Adrenal gland (tissue), 5 donors: Measurements from ENCODE around the gene LEKR1.

Source experiments
- POLR2A ChIP-seq, 2 donors: fragments of 450-650 bp; IDR thresholded peaks; one replicate each; pipeline ENCODE4 v1.6.1; 2017; ENCODE audit warnings: antibody characterized with exemption in 2 of 2, mild to moderate bottlenecking in 2 of 2, moderate library complexity in 1 of 2
- TF ChIP-seq, protein P1 (sequence below), 6 experiments: fragments of 450-650 bp in 4 of 6; fragments of 200-600 bp in 2 of 6; sonication (generic) in 1 of 6; IDR thresholded peaks; 1 replicate in 5 of 6; 2 replicates in 1 of 6; pipeline versions ENCODE4 v1.5.1 to v1.8.0; 2016 to 2021; ENCODE audit warnings: antibody characterized with exemption in 6 of 6, mild to moderate bottlenecking in 2 of 6, moderate library complexity in 1 of 6
- donor health status: DM: no; HTN: no; CAD: no.

- TF ChIP-seq, protein P1, sequence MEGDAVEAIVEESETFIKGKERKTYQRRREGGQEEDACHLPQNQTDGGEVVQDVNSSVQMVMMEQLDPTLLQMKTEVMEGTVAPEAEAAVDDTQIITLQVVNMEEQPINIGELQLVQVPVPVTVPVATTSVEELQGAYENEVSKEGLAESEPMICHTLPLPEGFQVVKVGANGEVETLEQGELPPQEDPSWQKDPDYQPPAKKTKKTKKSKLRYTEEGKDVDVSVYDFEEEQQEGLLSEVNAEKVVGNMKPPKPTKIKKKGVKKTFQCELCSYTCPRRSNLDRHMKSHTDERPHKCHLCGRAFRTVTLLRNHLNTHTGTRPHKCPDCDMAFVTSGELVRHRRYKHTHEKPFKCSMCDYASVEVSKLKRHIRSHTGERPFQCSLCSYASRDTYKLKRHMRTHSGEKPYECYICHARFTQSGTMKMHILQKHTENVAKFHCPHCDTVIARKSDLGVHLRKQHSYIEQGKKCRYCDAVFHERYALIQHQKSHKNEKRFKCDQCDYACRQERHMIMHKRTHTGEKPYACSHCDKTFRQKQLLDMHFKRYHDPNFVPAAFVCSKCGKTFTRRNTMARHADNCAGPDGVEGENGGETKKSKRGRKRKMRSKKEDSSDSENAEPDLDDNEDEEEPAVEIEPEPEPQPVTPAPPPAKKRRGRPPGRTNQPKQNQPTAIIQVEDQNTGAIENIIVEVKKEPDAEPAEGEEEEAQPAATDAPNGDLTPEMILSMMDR (IDR thresholded peaks at IDR 0.05) = no peak
- TF ChIP-seq POLR2A (IDR thresholded peaks at IDR 0.05) = no peak
These were observed 76.8 kb downstream of the LEKR1 start for GRCh38 chr3:156902916-156903315.
